ENCODE results near the gene FOXD1.
"Not testable (repeated sequence)": the region's sequence is repeated elsewhere in the genome, so short reads cannot be mapped to it uniquely, and the experiment has no call there.

The FOXD1 gene

DNA sequence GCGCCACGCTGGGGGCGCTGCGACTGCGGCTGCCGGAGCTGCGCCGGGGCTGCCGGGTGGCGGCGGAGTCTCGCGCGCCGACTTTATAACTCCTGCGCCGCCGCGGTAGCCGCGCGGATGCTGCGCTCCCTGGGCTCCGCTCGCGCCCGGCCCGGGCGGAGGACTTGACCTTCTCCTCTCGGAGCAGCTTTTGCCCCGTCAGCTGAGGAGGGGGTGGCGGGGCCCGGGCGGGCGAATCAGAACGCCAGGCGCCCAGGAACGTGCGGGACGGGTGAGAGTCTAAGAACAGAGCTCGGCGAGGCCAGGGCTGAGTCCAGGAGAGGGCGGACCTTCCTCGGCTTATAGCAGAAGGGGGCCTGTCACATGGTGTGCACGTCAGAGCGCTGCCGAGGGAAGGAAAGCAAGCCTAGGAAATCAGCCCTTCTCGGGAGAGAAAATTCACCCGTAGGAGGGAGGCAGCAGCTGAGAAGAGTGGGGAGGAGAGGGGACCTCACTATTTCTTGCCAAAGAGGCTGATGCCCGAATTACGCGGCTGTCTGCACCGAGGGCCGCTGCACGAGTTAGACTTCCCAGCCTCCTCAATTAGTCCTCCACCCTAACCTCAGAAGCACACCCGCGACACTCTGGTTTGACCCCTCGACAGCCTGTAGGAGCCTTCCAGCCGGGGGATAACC is at the start of gene FOXD1:
FOXD1 (minus strand) TSS at position 315 of the 674 bp plus-strand sequence. CDS start 415 bp downstream, outside the sequence.
- DNase-seq: no peak

DNA sequence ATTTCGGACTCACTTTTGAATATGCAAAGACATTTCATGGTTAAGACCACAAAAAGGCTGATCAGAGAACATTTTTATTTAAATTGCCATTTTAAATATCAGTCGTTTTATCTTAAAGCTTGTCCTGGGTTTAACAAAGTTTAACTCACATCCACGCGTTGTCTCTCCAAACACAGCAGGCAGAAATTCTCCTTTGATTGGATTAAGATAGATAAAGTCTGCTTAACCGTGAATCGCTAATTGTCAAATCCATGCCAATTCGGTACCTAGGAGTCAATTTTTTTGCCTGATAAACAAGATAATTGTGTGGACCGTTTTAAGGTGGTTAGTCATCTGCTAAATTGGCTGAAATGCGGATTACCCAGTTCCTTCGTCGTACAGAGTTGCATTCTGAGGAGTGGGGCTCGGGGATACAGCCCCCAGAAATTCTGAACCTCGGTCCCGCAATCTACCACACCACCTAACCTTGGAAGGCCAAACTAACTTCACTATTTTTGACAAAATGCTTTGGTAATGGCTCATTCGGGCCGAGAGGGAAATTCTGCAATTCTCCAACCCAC is 49.0 kb upstream of the FOXD1 start:
- no peak for DNase-seq

DNA sequence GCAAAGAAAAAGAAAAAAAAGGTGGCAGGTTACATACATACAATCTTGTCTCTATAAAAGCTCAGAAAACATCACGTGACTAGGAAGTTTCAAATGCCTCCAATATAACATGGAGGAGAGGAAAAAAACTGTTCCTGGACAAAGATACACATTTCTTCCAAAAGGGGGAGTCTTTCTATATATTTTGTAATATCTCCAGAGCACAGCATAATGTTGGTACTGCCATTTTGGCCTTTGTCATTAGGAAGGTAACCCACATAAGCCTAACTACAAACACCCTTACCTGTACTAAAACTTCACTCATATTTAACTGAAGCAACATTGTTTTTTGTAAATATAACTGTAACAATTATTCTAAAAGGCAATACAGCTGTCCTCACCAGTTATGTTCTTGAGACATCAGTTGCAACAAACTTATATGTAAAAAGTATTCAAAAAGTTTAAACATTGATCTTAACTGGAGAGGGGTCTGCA is 48.4 kb upstream of the FOXD1 start:
- DNase-seq: no peak

DNA sequence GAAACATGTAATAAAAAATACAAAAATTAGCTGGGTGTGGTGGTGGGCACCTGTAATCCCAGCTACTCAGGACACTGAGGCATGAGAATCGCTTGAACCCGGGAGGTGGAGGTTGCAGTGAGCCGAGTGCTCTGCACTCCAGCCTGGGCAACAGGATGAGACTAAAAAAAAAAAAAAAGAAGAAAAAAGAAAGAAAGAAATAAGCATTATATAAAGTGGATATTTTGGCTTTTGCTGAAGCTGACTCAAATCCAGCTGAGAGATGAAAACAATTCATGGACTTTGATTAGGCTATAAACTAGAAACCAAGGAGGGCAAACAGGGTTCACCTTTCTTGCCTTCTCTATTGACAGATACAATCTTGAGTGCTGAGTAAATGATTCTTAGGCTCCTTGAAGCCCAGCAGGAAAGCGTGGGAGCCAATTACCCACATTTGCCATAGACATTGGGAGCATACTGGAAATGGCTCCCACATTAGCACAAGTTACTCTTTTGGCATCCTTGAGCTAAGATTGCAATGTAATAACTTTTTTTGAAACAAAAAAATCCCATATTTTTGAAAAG is 47.3 kb upstream of the FOXD1 start:
- no peak for DNase-seq

DNA sequence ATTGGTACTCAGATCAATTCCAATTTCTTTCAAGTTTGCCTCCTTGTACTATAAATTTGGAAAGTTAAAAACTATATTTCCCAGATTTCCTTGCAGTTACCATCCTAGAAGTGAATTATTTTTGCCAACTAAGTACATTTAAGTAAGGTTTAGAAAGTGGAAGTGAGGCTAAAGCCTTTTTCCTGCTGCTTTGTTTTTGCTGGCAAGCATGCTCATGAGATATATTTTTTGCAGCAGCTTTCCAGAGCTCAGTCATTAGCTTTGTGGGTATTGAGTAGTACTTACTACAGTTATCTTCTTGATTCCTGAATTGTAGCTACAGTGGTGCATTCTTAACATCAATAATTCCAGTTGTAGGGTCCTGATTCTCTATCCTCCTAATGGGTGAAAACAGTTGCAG is 46.1 kb upstream of the FOXD1 start:
- DNase-seq: no peak

DNA sequence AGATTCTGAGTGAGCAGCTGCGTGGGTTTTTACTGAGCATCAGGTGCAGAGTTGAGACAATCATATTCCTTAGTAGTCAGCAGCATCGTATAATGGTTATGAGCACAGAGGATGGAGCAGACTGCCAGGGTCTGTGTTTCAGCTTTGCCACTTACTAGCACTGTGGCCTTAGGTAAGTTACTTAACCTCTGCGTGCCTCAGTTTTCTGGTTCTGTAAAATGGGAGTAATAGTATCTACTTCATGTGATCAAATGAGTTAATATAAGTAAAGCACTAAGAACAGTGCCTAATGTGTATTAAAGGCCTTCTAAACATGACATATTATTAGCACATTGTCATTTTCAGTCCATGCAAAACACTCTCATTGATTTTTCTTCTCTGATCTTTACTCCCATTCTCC is 44.8 kb upstream of the FOXD1 start:
- DNase-seq: no peak

DNA sequence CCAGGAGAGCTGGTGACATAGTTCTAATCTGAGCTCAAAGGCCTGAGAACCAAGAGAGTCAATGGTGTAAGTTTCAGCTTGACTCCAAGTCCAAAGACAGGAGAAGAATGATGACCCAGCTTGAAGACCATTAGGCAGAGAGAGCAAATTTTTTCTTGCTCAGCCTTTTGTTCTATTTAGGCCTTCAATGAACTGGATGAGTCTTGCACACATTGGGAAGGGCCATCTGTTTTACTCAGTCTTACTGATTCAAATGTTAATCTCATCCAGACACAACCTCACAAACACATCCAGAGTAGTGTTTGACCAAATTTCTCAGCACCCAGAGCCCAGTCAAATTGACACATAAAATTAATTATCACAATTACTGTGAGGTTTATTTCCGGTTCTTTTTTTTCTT is 42.6 kb upstream of the FOXD1 start:
- no peak for DNase-seq

DNA sequence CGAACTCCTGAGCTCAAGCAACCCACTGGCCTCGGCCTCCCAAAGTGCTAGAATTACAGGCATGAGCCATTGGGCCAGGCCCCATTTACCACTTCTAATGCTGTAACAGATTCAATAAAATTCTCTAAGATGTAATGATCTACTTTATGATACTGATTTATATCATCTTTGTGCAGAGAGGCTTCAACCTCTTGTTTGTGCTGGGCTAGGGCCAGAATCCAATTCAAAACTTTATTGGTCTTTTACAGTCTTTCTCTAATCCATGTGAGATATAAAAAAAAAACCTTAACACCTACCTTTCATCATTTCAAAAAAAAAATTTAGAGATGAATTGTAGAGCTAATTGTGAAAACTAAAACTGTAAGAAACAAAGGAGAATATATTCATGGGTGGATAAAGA is 41.5 kb upstream of the FOXD1 start:
- no peak for DNase-seq

DNA sequence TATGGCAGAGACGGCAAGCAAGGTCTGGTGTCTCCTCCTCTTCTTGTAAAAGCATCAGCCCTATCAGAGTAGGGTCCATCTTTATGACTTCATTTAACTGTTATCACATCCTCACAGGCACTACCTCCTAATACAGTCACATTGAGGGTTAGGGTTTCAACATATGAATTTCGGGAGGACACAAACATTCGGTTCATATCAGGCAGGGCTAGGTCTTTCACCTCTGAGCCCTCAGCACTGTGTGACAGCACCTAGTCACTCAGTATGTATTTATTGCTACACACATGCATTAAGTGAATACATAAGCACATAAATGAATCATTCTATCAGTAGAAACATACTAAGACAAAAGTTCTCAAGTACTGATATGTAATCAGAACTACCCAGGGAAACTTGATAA is 40.2 kb upstream of the FOXD1 start:
- DNase-seq: no peak

DNA sequence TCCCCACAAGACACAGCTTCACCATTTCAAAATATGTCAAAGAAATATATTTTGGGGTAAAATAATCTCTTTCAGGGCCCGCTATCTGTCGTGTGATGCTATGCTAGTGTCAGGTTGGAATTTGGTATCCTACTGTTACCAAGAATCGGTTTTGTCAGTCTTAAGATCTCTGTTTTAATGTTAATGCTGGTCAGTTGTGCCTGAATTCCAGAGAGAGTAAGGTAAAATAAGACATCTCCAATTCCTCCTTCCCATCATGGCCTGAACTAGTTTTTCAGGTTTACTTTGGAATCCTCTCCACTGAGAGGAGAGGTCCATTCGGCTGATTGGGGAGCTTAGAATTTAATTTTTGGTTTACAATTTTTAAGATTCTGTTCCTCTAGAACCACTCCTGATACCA is 39.2 kb upstream of the FOXD1 start:
- DNase-seq: no peak

DNA sequence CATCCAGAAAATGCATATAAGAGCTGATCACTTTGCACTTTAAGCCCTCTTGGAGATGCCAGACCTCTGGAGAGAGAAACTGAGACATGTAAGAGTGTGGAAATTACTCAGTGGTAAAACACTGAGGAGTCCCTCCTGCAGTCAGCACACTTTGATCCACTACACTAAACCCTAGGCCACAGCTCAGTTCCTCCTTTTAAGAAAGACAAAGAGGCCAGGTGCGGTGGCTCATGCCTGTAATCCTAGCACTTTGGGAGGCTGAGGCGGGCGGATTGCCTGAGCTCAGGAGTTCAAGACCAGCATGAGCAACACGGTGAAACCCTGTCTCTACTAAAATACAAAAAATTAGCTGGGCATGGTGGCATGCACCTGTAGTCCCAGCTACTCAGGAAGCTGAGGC is 38.7 kb upstream of the FOXD1 start:
- DNase-seq: not testable (repeated sequence)

DNA sequence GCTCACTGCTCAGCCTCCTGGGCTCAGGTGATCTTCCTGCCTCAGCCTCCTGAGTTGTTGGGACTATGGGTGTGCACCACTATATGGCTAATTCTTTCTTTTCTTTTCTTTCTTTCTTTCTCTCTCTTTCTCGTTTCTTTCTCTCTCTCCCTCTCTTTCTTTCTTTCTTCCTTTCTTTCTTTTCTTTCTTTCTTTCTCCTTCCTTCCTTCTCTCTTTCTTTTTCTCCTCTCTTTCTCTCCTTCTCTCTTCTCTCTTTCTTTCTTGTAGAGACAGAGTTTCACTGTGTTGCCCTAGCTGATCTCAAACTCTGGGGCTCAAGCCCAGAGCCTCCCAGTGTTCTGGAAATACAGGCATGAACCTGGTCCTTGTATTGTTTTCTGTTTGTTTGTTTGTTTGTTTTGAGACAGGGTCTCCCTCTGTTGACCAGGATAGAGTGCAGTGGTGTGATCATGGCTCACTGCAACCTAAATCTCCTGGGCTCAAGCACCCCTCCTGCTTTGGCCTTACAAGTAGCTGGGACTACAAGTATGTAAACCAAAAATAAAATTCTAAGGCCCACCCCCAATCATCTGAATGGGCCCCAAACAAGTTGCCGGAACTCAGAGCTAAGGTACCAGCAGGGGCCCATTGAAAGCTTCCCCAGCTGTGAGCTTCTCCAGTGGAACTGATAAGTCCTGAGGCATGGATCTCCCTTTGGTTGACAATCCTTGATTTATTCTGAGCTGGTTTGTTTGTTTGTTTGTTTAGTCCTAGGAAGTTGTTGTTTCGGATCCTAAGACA is 37.7 kb upstream of the FOXD1 start:
- no peak for DNase-seq

DNA sequence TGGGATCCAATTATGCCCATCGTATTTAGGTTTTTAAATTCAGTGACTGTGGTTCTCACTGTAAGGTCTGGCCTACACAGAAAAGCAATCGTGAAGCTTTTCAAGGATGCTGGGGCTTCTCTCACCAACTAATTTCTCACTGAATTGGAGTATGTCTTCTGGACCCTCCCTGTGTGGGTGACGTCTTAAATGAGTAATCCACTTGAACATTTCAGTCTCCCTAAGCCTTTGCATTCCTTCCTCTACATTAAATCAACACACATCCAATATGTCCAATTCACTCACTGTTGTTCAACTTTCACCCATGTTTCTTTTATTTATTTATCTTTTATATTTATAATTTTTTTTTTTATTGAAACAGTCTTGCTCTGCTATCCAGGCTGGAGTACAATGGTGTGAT is 37.1 kb upstream of the FOXD1 start:
- no peak for DNase-seq

DNA sequence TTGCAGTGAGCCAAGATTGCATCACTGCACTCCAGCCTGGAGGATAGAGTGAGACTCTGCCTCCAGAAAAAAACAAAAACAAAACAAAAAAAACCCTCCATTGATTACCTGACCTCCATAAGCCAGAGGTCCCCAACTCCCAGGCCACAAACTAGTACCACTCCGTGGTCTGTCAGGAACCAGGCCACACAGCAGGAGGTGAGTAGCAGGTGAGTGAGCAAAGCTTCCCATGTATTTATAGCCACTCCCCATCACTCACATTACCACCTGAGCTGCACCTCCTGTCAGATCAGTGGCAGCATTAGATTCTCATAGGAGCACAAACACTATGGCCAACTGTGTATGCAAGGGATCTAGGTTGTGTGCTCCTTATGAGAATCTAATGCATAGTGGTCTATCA is 35.9 kb upstream of the FOXD1 start:
- no peak for DNase-seq

DNA sequence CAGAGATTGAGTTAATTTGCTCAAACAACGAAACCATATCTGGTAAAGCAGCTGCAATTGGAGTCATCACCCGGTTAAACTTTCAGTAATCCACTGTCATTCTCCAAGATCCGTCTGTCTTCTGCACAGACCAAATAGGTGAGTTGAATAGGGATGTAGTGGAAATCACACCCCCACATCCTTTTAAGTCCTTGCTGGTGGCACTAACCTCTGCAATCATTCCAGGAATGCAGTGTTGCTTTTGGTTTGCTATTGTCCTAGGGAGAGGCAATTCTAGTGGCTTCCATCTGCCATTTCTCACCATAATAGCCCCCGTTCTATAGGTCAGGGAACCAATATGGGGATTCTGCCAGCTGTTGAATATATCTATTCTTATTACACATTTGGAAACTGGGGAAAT is 35.1 kb upstream of the FOXD1 start:
- DNase-seq: no peak

DNA sequence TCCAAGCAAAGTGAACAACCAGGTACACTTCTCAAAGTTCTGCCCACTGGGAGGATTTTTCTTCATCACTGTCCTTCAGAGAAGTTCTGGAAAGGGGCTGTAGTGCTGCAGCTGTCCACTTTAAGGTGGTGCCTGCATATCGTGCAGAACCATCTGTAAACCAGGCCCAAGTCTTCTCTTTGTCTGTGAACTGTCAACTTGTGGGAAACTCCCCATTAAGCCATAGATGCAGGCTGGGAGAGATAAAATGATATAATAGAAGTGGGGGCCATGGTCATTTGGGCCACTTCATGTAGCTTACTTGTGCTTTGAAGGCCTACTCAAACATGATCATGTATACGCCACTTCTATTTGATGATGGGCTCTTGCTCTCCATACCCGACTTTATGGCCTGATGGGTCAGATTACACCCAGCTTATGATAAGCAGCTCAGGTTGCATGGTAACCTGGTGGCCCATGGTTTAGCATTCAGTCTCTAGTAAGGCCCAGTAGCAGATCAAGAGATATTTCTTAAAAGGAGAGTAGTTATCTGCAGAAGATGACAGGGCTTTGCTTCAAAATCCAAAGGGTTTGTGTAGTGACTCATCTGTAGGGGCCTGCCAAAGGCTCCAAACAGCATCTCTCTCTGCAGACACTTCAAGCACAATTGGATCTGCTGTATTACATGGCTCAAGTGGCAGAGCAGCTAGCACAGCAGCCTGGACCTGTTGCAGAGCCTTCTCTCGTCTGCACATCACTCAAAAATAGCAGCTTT is 34.0 kb upstream of the FOXD1 start:
- no peak for DNase-seq

DNA sequence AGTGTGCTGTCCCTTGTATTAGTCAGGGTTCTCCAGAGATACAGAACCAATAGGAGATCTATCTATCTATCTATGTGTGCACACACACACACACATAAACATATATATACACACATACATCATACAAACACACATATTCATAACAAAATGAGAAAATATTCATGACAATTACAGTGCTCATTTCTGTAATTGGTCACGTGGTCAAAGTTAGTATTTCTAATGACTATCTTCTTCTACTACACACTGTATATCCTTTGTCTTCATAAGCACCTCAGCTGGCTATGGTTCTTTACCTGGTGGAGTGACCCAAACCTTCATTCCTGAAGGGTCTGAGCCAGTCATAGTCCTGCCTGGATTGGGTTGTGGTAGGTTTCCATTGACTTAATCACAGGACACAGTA is 31.9 kb upstream of the FOXD1 start:
- DNase-seq: no peak

DNA sequence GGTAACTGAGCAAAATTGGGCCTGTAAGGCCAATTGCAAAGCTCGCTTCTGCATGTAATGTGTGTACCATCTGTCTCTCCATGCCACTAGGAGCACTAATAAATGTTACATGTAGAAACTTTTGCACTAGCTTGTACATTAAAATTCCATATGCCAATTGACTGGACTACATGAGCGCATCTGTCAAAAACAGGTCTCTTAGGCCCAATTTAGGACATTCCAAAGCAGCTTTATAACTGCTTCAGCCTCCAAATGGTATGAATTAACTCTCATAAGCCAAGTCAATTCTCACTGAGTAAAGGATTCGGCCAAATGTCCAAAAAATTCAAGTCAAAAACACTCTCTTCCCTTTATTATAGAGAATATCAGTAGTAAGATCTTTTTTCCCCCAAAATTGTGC is 23.5 kb upstream of the FOXD1 start:
- DNase-seq: no peak

DNA sequence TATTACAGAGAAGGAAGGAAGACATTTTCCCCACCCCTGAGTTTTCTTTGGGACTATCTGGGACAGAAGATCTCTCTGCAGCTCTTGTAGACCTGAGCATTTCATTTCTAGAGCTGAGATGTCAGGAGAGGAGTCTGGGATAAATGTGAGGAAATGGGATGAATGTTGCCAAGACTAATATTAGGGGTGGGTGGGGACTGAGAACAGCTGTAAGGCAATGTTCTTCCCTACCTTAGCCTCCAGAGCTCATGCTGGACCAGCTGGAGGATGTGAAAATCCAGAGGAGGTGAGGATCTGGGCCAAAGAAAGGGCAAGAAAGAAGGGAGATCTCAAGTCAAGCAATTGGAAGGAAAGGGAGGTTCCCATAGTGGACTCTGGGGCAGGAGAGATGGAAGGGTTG is 23.1 kb upstream of the FOXD1 start:
- DNase-seq: no peak

DNA sequence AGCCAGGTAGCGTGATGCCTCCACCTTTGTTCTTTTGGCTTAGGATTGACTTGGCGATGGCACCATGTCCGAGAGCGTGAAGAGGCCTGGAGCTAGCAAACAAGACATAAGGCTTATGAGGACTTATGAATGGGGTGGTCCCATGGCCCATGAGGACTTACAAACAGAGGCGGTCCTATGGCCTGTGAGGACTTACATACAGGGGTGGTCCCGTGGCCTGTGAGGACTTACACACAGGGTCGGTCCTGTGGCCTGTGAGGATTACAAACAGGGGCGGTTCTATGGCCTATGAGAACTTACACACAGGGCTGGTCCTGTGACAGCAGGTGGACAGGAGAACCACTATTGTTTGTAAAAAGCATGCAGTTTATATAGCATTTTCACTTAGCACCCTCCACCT is 21.3 kb upstream of the FOXD1 start:
- no peak for DNase-seq

DNA sequence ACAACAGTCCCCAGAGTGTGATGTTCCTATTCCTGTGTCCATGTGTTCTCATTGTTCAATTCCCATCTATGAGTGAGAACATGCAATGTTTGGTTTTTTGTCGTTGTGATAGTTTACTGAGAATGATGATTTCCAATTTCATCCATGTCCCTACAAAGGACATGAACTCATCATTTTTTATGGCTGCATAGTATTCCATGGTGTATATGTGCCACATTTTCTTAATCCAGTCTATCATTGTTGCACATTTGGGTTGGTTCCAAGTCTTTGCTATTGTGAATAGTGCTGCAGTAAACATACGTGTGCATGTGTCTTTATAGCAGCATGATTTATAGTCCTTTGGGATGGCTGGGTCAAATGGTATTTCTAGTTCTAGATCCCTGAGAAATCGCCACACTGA is 20.1 kb upstream of the FOXD1 start:
- not testable (repeated sequence) for DNase-seq

DNA sequence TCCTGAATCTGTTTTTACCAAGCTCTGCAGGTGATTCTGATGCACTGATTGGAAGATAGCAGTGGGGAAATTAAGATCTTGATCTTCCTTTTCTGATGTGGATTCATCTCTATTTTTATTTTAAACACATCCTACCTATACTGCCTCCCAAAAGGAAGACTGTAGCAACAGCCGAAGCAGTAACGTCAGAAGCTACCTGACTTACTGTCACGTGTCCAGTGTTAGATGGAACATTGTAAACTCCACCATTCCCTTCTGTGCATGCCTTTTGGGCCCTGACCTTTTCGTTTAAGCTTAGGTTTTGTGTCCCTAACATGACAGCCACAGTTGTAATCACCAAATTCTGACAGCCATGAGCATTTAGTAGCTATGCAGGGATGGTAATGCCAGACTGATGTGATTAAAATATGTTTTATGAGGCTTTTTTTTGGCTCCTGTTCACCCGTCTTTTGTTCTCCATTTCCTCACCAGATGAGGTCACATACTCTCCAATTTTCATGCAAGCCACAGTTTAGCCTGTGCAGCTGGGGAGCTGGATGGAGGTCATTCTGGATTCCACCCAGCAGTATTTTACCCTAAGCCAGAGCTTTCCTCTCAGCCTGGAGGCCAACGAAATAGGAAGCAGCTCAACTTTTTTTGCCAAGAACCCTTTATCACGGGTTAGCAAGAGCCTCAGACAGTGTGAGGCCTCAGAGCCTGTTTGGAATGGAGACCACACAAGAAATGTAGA is 15.6 kb upstream of the FOXD1 start:
- DNase-seq: no peak

DNA sequence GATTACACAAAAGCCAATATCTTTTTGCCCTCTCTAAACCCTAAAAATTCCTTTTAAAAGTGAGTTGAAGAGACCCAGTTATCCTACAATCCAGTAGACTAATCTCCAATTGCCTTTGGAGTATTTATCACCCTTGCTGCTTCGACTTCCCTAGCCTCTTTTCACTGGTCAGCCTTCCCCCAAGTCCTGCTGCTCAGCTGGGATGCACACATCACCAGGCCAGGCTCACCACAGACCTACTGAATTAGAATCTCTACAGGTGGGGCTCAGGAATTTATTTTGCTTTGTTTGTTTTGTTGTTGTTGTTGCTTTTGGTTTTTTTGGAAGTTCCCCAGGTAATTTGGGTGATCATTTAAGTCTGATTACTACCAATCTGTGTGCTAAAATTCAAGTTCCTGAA is 11.6 kb upstream of the FOXD1 start:
- no peak for DNase-seq

All from activated naive CD4-positive, alpha-beta T cell (primary cell).